Measurements from ENCODE around the gene XPO1.

GRCh38 chr2:61512768-61513398, 25.3 kb downstream of the XPO1 start:
- TF ChIP-seq CTCF (IDR thresholded peaks at IDR 0.05), result no peak
- TF ChIP-seq POLR2A (IDR thresholded peaks at IDR 0.05), result no peak
- no peak for TF ChIP-seq POLR2AphosphoS5 (IDR thresholded peaks at IDR 0.05; ENCODE audit: insufficient read depth in 1 of 2, low read depth in 1 of 2)

Measured in vagina (tissue), 2 donors.